ENCODE results near the gene SMG5.
A peak's percentile ranks its signal among the peaks of the same experiment; 100 is the strongest.

The SMG5 gene

GRCh38 chr1:156284757-156285156 is 2.1 kb upstream of the SMG5 start:
- no peaks in the 10 kb centered on the region for H3K9me3 ChIP-seq (ENCODE audit: low read depth, low read length)
- no peak overlapping the region for H3K27ac ChIP-seq
- H3K36me3 ChIP-seq (ENCODE audit: insufficient read depth, low read length) = peaks cover 12% of the 10 kb centered on the region
- H3K4me3 ChIP-seq = no peak overlapping the region
- TF ChIP-seq FOXP2 (optimal IDR thresholded peaks at IDR 0.05; ENCODE audit: control extremely low read depth, extremely low read length, insufficient read depth) = no peak
- no peak for TF ChIP-seq POLR2AphosphoS5 (IDR thresholded peaks at IDR 0.05; ENCODE audit: borderline replicate concordance, low read depth, low read length)
- TF ChIP-seq EZH2 (IDR thresholded peaks at IDR 0.05) = no peak
- no peak for DNase-seq (ENCODE audit: low read depth, low spot score)
- H3K9ac ChIP-seq (ENCODE audit: insufficient read length) = no peak overlapping the region

GRCh38 chr1:156284112-156284511 is 1.5 kb upstream of the SMG5 start, which contains the start of gene TMEM79:
TMEM79 (plus strand) TSS chr1:156284325; CDS start chr1:156285227, 902 bp downstream.
- H3K9me3 ChIP-seq (ENCODE audit: low read depth, low read length) = no peaks in the 10 kb centered on the region
- DNase-seq (ENCODE audit: low read depth, low spot score) = no peak
- TF ChIP-seq POLR2AphosphoS5 (IDR thresholded peaks at IDR 0.05; ENCODE audit: borderline replicate concordance, low read depth, low read length) = no peak
- no peak for TF ChIP-seq EZH2 (IDR thresholded peaks at IDR 0.05)
- TF ChIP-seq FOXP2 (optimal IDR thresholded peaks at IDR 0.05; ENCODE audit: control extremely low read depth, extremely low read length, insufficient read depth) = no peak
- peak within 1 kb of the TSS; percentile 9; the same call in 1 of the 2 replicates for H3K27ac ChIP-seq
- H3K4me3 ChIP-seq = peak within 1 kb of the TSS; percentile 87
- H3K9ac ChIP-seq (ENCODE audit: insufficient read length) = peak within 1 kb of the TSS; percentile 98
- peaks cover 18% of the 10 kb centered on the region for H3K36me3 ChIP-seq (ENCODE audit: insufficient read depth, low read length)

GRCh38 chr1:156283521-156283920 is 896 bp upstream of the SMG5 start:
- no peak for DNase-seq (ENCODE audit: low read depth, low spot score)
- no peak for TF ChIP-seq FOXP2 (optimal IDR thresholded peaks at IDR 0.05; ENCODE audit: control extremely low read depth, extremely low read length, insufficient read depth)
- no peak for TF ChIP-seq POLR2AphosphoS5 (IDR thresholded peaks at IDR 0.05; ENCODE audit: borderline replicate concordance, low read depth, low read length)
- no peak for TF ChIP-seq EZH2 (IDR thresholded peaks at IDR 0.05)
- no peaks in the 10 kb centered on the region for H3K9me3 ChIP-seq (ENCODE audit: low read depth, low read length)
- H3K36me3 ChIP-seq (ENCODE audit: insufficient read depth, low read length) = peaks cover 24% of the 10 kb centered on the region
- H3K27ac ChIP-seq = no peak overlapping the region
- H3K9ac ChIP-seq (ENCODE audit: insufficient read length) = peak overlapping the region; percentile 98
- H3K4me3 ChIP-seq = peak overlapping the region; percentile 87

- H3K9me3 ChIP-seq (ENCODE audit: low read depth, low read length) = no peaks in the 10 kb centered on the region
- DNase-seq (ENCODE audit: low read depth, low spot score) = no peak
- peaks cover 40% of the 10 kb centered on the region for H3K36me3 ChIP-seq (ENCODE audit: insufficient read depth, low read length)
- TF ChIP-seq FOXP2 (optimal IDR thresholded peaks at IDR 0.05; ENCODE audit: control extremely low read depth, extremely low read length, insufficient read depth) (no peak), POLR2AphosphoS5 (IDR thresholded peaks at IDR 0.05; ENCODE audit: borderline replicate concordance, low read depth, low read length) (peak; percentile 29; the same call in 1 of the 2 replicates)
- peak overlapping the region; percentile 98 for H3K9ac ChIP-seq (ENCODE audit: insufficient read length)
- H3K4me3 ChIP-seq = peak overlapping the region; percentile 87
- peak overlapping the region; percentile 90 for H3K27ac ChIP-seq
Measured at GRCh38 chr1:156281693-156282478, 739 bp downstream of the SMG5 start.

GRCh38 chr1:156281281-156281680 is 1.3 kb downstream of the SMG5 start:
- no peak for DNase-seq (ENCODE audit: low read depth, low spot score)
- H3K27ac ChIP-seq = no peak overlapping the region
- no peak for TF ChIP-seq POLR2AphosphoS5 (IDR thresholded peaks at IDR 0.05; ENCODE audit: borderline replicate concordance, low read depth, low read length)
- no peak for TF ChIP-seq EZH2 (IDR thresholded peaks at IDR 0.05)
- no peak for TF ChIP-seq FOXP2 (optimal IDR thresholded peaks at IDR 0.05; ENCODE audit: control extremely low read depth, extremely low read length, insufficient read depth)
- peaks cover 46% of the 10 kb centered on the region for H3K36me3 ChIP-seq (ENCODE audit: insufficient read depth, low read length)
- no peaks in the 10 kb centered on the region for H3K9me3 ChIP-seq (ENCODE audit: low read depth, low read length)
- H3K4me3 ChIP-seq = peak overlapping the region; percentile 87
- peak overlapping the region; percentile 98 for H3K9ac ChIP-seq (ENCODE audit: insufficient read length)

- TF ChIP-seq EZH2 (IDR thresholded peaks at IDR 0.05) = no peak
- TF ChIP-seq FOXP2 (optimal IDR thresholded peaks at IDR 0.05; ENCODE audit: control extremely low read depth, extremely low read length, insufficient read depth) = no peak
- TF ChIP-seq POLR2AphosphoS5 (IDR thresholded peaks at IDR 0.05; ENCODE audit: borderline replicate concordance, low read depth, low read length) = no peak
- no peak for DNase-seq (ENCODE audit: low read depth, low spot score)
- no peak overlapping the region for H3K9ac ChIP-seq (ENCODE audit: insufficient read length)
- no peaks in the 10 kb centered on the region for H3K9me3 ChIP-seq (ENCODE audit: low read depth, low read length)
- H3K27ac ChIP-seq = no peak overlapping the region
- no peak overlapping the region for H3K4me3 ChIP-seq
- H3K36me3 ChIP-seq (ENCODE audit: insufficient read depth, low read length) = peaks cover 58% of the 10 kb centered on the region
Measured at GRCh38 chr1:156279837-156280236, 2.8 kb downstream of the SMG5 start.

GRCh38 chr1:156276966-156277381 is 5.7 kb downstream of the SMG5 start:
- no peak for DNase-seq (ENCODE audit: low read depth, low spot score)
- no peak overlapping the region for H3K4me3 ChIP-seq
- H3K9ac ChIP-seq (ENCODE audit: insufficient read length) = no peak overlapping the region
- TF ChIP-seq POLR2AphosphoS5 (IDR thresholded peaks at IDR 0.05; ENCODE audit: borderline replicate concordance, low read depth, low read length) (no peak), FOXP2 (optimal IDR thresholded peaks at IDR 0.05; ENCODE audit: control extremely low read depth, extremely low read length, insufficient read depth) (no peak), EZH2 (IDR thresholded peaks at IDR 0.05) (no peak)
- H3K27ac ChIP-seq = no peak overlapping the region
- peaks cover 87% of the 10 kb centered on the region for H3K36me3 ChIP-seq (ENCODE audit: insufficient read depth, low read length)
- H3K9me3 ChIP-seq (ENCODE audit: low read depth, low read length) = no peaks in the 10 kb centered on the region

GRCh38 chr1:156276532-156276931 is 6.1 kb downstream of the SMG5 start:
- Histone ChIP-seq H3K27ac (no peak overlapping the region), H3K9me3 (ENCODE audit: low read depth, low read length) (no peaks in the 10 kb centered on the region), H3K4me3 (no peak overlapping the region), H3K36me3 (ENCODE audit: insufficient read depth, low read length) (peaks cover 92% of the 10 kb centered on the region), H3K9ac (ENCODE audit: insufficient read length) (no peak overlapping the region)
- TF ChIP-seq FOXP2 (optimal IDR thresholded peaks at IDR 0.05; ENCODE audit: control extremely low read depth, extremely low read length, insufficient read depth) (no peak), POLR2AphosphoS5 (IDR thresholded peaks at IDR 0.05; ENCODE audit: borderline replicate concordance, low read depth, low read length) (no peak), EZH2 (IDR thresholded peaks at IDR 0.05) (no peak)
- no peak for DNase-seq (ENCODE audit: low read depth, low spot score)

Data from SK-N-MC (cell line).